A549 (cell line): ENCODE results near the gene MAP3K7CL. TPM values are rescaled to one million over a fixed set of nuclear protein-coding genes. Genes with fewer than 3 reads are reported as not detected.

Experiments used
- ATAC-seq, 2 experiments: fragments of 200-7000 bp in 1 of 2; fragments of >200 bp in 1 of 2; cut with Nextera tagmentation in 1 of 2; cut with Tn5 transposase in 1 of 2; 3 replicates each; pipeline versions ENCODE4 v1.8.0 to v1.9.1; 2018 to 2020; ENCODE audit warnings: mild to moderate bottlenecking in 1 of 2, moderate library complexity in 1 of 2
- CTCF ChIA-PET: fragments of 300-600 bp; sonication (Branson Sonifier 250); formaldehyde crosslinking; extraction: SDS; loops from one replicate; lab custom pipeline; 2021; ENCODE audit warnings: antibody characterized with exemption, inconsistent platforms; lab: Yijun Ruan, JAX
- POLR2A ChIA-PET: fragments of 350-600 bp; formaldehyde crosslinking; extraction: SDS; loops from one replicate; lab custom pipeline; 2021; ENCODE audit warnings: antibody characterized with exemption, inconsistent platforms; lab: Yijun Ruan, JAX
- DNase-seq, 2 experiments: peaks; one replicate each; pipeline versions ENCODE4 v3.0.0 to v3.0.0-alpha.2; 2011 to 2016; ENCODE audit warnings: low read depth in 1 of 2, low spot score in 1 of 2
- FAIRE-seq: peaks from 2 replicates; lab custom pipeline; 2011; peaks lifted over from hg19 to GRCh38; lab: Jason Lieb, UNC
- H3K27ac ChIP-seq, 2 experiments: fragments of >200 bp; sonication (Bioruptor Twin); formaldehyde crosslinking; 3 replicates each; pipeline ENCODE4 v1.5.1; 2016 to 2017
- H3K4me1 ChIP-seq: fragments of >200 bp; sonication (Bioruptor Twin); formaldehyde crosslinking; 3 replicates; pipeline ENCODE4 v1.6.1; 2016
- H3K4me2 ChIP-seq: fragments of >200 bp; sonication (Bioruptor Twin); formaldehyde crosslinking; 3 replicates; pipeline ENCODE4 v1.6.1; 2016
- H3K4me3 ChIP-seq: fragments of >200 bp; sonication (Bioruptor Twin); formaldehyde crosslinking; 3 replicates; pipeline ENCODE4 v1.5.1; 2016
- H3K9me3 ChIP-seq: fragments of >200 bp; sonication (Bioruptor Twin); formaldehyde crosslinking; 3 replicates; pipeline ENCODE4 v1.6.1; 2016
- ATOH8 ChIP-seq: fragments of 250-450 bp; sonication (Bioruptor Pico); IDR thresholded peaks from 2 replicates; pipeline ENCODE4 v1.5.0; 2020; ENCODE audit warnings: low read depth, mild to moderate bottlenecking, moderate library complexity
- CEBPB ChIP-seq, 2 experiments: fragments of >200 bp in 1 of 2; sonication (Bioruptor Twin) in 1 of 2; formaldehyde crosslinking in 1 of 2; IDR thresholded peaks; 2 replicates each; pipeline ENCODE4 v1.6.1; 2012 to 2016
- CTCF ChIP-seq: fragments of >200 bp; sonication (Bioruptor Twin); formaldehyde crosslinking; IDR thresholded peaks from 3 replicates; pipeline ENCODE4 v1.5.1; 2016
- E2F6 ChIP-seq: IDR thresholded peaks from 2 replicates; pipeline ENCODE4 v1.6.1; 2012; ENCODE audit warnings: low read depth, borderline replicate concordance
- EHMT2 ChIP-seq: fragments of 200-600 bp; sonication (generic); IDR thresholded peaks from 2 replicates; pipeline ENCODE4 v1.6.1; 2016; ENCODE audit warnings: antibody characterized with exemption, low read depth, mild to moderate bottlenecking, moderate library complexity
- GATA3 ChIP-seq: IDR thresholded peaks from 2 replicates; pipeline ENCODE4 v1.6.1; 2012; ENCODE audit warnings: borderline replicate concordance
- HMGXB4 ChIP-seq: fragments of 250-450 bp; sonication (Bioruptor Pico); IDR thresholded peaks from 2 replicates; pipeline ENCODE4 v1.5.0; 2021; ENCODE audit warnings: mild to moderate bottlenecking, moderate library complexity, borderline replicate concordance
- HOXB13 ChIP-seq: fragments of 250-450 bp; sonication (Bioruptor Pico); IDR thresholded peaks from 2 replicates; pipeline ENCODE4 v1.5.0; 2020; ENCODE audit warnings: low read depth, mild to moderate bottlenecking, moderate library complexity
- JUNB ChIP-seq: fragments of >200 bp; sonication (Bioruptor Twin); formaldehyde crosslinking; IDR thresholded peaks from 2 replicates; pipeline ENCODE4 v1.6.1; 2016
- MAX ChIP-seq: IDR thresholded peaks from 2 replicates; pipeline ENCODE4 v1.6.1; 2012
- MAZ ChIP-seq: fragments of 150-350 bp; IDR thresholded peaks from 2 replicates; pipeline ENCODE4 v1.6.1; 2014; ENCODE audit warnings: antibody characterized with exemption, low read depth, low read length, borderline replicate concordance
- MYC ChIP-seq: IDR thresholded peaks from 2 replicates; pipeline ENCODE4 v1.6.1; 2012; ENCODE audit warnings: mild to moderate bottlenecking, inconsistent platforms, low read length, improper control_type of control experiment, borderline replicate concordance
- PBX3 ChIP-seq: IDR thresholded peaks from 2 replicates; pipeline ENCODE4 v1.6.1; 2012
- POLR2A ChIP-seq: IDR thresholded peaks from 2 replicates; pipeline ENCODE4 v1.6.1; 2012; ENCODE audit warnings: mild to moderate bottlenecking, low read length
- POLR2AphosphoS2 ChIP-seq: conservative IDR thresholded peaks from 2 replicates; pipeline ENCODE4 v1.6.1; 2012; ENCODE audit warnings: low read length, improper control_type of control experiment, inconsistent platforms
- RAD21 ChIP-seq, 2 experiments: fragments of >200 bp in 1 of 2; sonication (Bioruptor Twin) in 1 of 2; formaldehyde crosslinking in 1 of 2; IDR thresholded peaks in 1 of 2; conservative IDR thresholded peaks in 1 of 2; 2 replicates in 1 of 2; 3 replicates in 1 of 2; pipeline ENCODE4 v1.6.1; 2012 to 2018; ENCODE audit warnings: inconsistent platforms in 1 of 2
- RFX5 ChIP-seq: fragments of 450-650 bp; IDR thresholded peaks from 2 replicates; pipeline ENCODE4 v1.7.1; 2014; ENCODE audit warnings: antibody characterized with exemption, mild to moderate bottlenecking, moderate library complexity
- WGBS: methylation state at CpG from one replicate; pipeline ENCODE4 v1.1.6; 2017; ENCODE audit errors: missing lambda C conversion rate; 5-methylcytosine and 5-hydroxymethylcytosine counted together
- polyA plus RNA-seq, 4 experiments: library from polyadenylated mRNA; depleted of rRNA in 3 of 4; stranded (reverse); fragments of >200 nt; fragmentation: RNase III in 1 of 4; extraction: RNeasy Plus Mini Kit Qiagen cat#74134 plus additional on column Dnase treatment in 1 of 4; gene quantifications; 2 replicates in 3 of 4; 3 replicates in 1 of 4; pipeline ENCODE4 v1.2.3, GENCODE V29; 2011 to 2017

MAP3K7CL gene
- polyA plus RNA-seq, 2 of the 4 experiments (the other 2 are of a cell fraction): 2.9 to 5.7 TPM

GRCh38 chr21:29194342-29194741, 63.9 kb downstream of the MAP3K7CL start (continued):
- TF ChIP-seq MAZ (no peak), CEBPB (IDR thresholded peaks at IDR 0.05) (no peak), JUNB (no peak)

GRCh38 chr21:29194847-29195246, 64.4 kb downstream of the MAP3K7CL start:
- ChIA-PET POLR2A (no interaction called here), CTCF (interaction anchor here (1.1 to 1.5 kb wide), 2 partner anchors 31 to 154 kb away, joined by 3 to 4 read pairs; no protein-coding TSS in a partner anchor)
- WGBS: 43% methylated on average over 3 of the region's 3 CpGs
- peak in 1 of 2 experiments; percentile 36; a peak in 2 of 6 replicates for ATAC-seq
- no peak for DNase-seq
- no peak for FAIRE-seq
- TF ChIP-seq RFX5: no peak
- no peak for TF ChIP-seq ATOH8 (CRISPR knock-in tag)
- TF ChIP-seq HOXB13 (CRISPR knock-in tag): no peak
- TF ChIP-seq POLR2A: no peak
- TF ChIP-seq RAD21 (conservative IDR thresholded peaks at IDR 0.05 in 1 of 2, IDR thresholded peaks at IDR 0.05 in 1 of 2): no peak
- TF ChIP-seq MYC: no peak
- no peak for TF ChIP-seq POLR2AphosphoS2
- no peak for TF ChIP-seq CTCF
- no peak for TF ChIP-seq GATA3
- no peak for TF ChIP-seq HMGXB4 (CRISPR knock-in tag)
- no peak for TF ChIP-seq MAX
- no peak for TF ChIP-seq E2F6
- TF ChIP-seq PBX3: no peak
- TF ChIP-seq EHMT2: no peak
- Histone ChIP-seq H3K27ac (peak overlapping the region; percentile 50 to 82; a peak in 5 of 6 replicates), H3K4me2 (peak overlapping the region; percentile 69), H3K9me3 (no peaks in the 10 kb centered on the region), H3K4me1 (peaks cover 44% of the 10 kb centered on the region), H3K4me3 (no peak overlapping the region)
